Suprapubic skin (tissue), 4 donors: Measurements from ENCODE around the gene CTNNA1. TPM values are rescaled to one million over a fixed set of nuclear protein-coding genes. Genes with fewer than 3 reads are reported as not detected.

ENCODE experiments used
- DNase-seq, 2 donors: peaks; one replicate each; pipeline ENCODE4 v3.0.0-alpha.2; 2019; ENCODE audit warnings: low spot score in 2 of 2
- H3K27ac ChIP-seq: fragments of 200-600 bp; sonication (generic); one replicate; pipeline ENCODE4 v1.5.1; 2019
- H3K27me3 ChIP-seq: fragments of 200-600 bp; sonication (generic); one replicate; pipeline ENCODE4 v1.5.1; 2019
- H3K36me3 ChIP-seq: fragments of 200-600 bp; sonication (generic); one replicate; pipeline ENCODE4 v1.5.1; 2019
- H3K4me1 ChIP-seq: fragments of 200-600 bp; sonication (generic); one replicate; pipeline ENCODE4 v1.5.1; 2019
- H3K4me3 ChIP-seq: fragments of 200-600 bp; sonication (generic); one replicate; pipeline ENCODE4 v1.5.1; 2019; ENCODE audit warnings: mild to moderate bottlenecking
- H3K9me3 ChIP-seq: fragments of 200-600 bp; sonication (generic); one replicate; pipeline ENCODE4 v1.5.1; 2019
- EP300 ChIP-seq: sonication (generic); formaldehyde crosslinking; IDR thresholded peaks from one replicate; pipeline ENCODE4 v1.6.1; 2017; ENCODE audit warnings: antibody characterized with exemption
- POLR2A ChIP-seq, 2 donors: fragments of 450-650 bp; IDR thresholded peaks; one replicate each; pipeline ENCODE4 v1.6.1; 2017; ENCODE audit warnings: antibody characterized with exemption in 2 of 2, mild to moderate bottlenecking in 2 of 2, moderate library complexity in 2 of 2
- POLR2AphosphoS5 ChIP-seq, 3 donors: sonication (generic); formaldehyde crosslinking; IDR thresholded peaks; one replicate each; pipeline ENCODE4 v1.6.1; 2017; ENCODE audit warnings: antibody characterized with exemption in 3 of 3
- WGBS: methylation state at CpG from one replicate; pipeline ENCODE4 v1.1.5; 2018; 5-methylcytosine and 5-hydroxymethylcytosine counted together
- total RNA-seq, 4 donors: library from RNA; depleted of rRNA; stranded (reverse); fragments of >200 nt; gene quantifications; one replicate each; pipeline ENCODE4 v1.1.0, GENCODE V29; 2016
- TF ChIP-seq, protein P1 (sequence below), 2 donors: fragments of 200-600 bp in 1 of 2; fragments of 450-650 bp in 1 of 2; sonication (generic) in 1 of 2; IDR thresholded peaks; one replicate each; pipeline ENCODE4 v1.5.1; 2016 to 2019; ENCODE audit warnings: antibody characterized with exemption in 2 of 2, mild to moderate bottlenecking in 1 of 2, moderate library complexity in 1 of 2

Gene CTNNA1
- total RNA-seq, 4 donors from 2014 or later, result 260 to 332 (median 279) TPM

GRCh38 chr5:138946831-138947560 is 193.8 kb downstream of the CTNNA1 start:
- Histone ChIP-seq H3K36me3 (peaks cover 24% of the 10 kb centered on the region), H3K27ac (no peak overlapping the region), H3K27me3 (no peaks in the 10 kb centered on the region), H3K4me3 (no peak overlapping the region), H3K9me3 (no peaks in the 10 kb centered on the region), H3K4me1 (peaks cover 16% of the 10 kb centered on the region)
- TF ChIP-seq, protein P1, sequence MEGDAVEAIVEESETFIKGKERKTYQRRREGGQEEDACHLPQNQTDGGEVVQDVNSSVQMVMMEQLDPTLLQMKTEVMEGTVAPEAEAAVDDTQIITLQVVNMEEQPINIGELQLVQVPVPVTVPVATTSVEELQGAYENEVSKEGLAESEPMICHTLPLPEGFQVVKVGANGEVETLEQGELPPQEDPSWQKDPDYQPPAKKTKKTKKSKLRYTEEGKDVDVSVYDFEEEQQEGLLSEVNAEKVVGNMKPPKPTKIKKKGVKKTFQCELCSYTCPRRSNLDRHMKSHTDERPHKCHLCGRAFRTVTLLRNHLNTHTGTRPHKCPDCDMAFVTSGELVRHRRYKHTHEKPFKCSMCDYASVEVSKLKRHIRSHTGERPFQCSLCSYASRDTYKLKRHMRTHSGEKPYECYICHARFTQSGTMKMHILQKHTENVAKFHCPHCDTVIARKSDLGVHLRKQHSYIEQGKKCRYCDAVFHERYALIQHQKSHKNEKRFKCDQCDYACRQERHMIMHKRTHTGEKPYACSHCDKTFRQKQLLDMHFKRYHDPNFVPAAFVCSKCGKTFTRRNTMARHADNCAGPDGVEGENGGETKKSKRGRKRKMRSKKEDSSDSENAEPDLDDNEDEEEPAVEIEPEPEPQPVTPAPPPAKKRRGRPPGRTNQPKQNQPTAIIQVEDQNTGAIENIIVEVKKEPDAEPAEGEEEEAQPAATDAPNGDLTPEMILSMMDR (IDR thresholded peaks at IDR 0.05), result no peak
- TF ChIP-seq POLR2A (IDR thresholded peaks at IDR 0.05) (no peak), EP300 (no peak), POLR2AphosphoS5 (IDR thresholded peaks at IDR 0.05) (no peak)
- DNase-seq, result peak in 1 of 2 donors; percentile 57
- 93% methylated on average over 3 of the region's 20 CpGs for WGBS

DNA sequence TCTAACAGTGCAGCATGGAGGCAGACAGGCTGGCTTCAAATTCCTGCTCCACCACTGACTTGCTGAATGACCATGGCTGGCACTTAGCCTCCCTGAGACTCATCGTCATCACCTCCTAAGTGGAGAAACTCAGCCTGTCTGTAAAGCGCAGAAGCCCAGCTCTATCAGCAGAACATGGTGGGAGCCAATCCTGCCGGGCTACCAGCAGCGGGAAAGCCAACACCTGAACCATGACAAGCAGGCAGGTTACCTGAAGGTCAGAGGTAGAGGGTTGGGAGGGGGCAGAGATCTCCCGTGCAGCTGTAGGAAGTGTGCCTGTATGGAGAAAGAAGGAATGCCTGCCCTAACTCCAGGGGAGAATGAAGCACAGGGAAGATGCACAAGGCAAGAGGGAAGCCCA is 194.6 kb downstream of the CTNNA1 start:
- TF ChIP-seq POLR2AphosphoS5 (IDR thresholded peaks at IDR 0.05) (no peak), EP300 (no peak), POLR2A (IDR thresholded peaks at IDR 0.05) (no peak)
- TF ChIP-seq, protein P1 (IDR thresholded peaks at IDR 0.05), result no peak
- no peak overlapping the region for H3K4me3 ChIP-seq
- H3K9me3 ChIP-seq, result no peaks in the 10 kb centered on the region
- H3K36me3 ChIP-seq, result peaks cover 24% of the 10 kb centered on the region
- no peaks in the 10 kb centered on the region for H3K27me3 ChIP-seq
- WGBS, result 93% methylated on average over 5 of the region's 5 CpGs
- H3K4me1 ChIP-seq, result peaks cover 24% of the 10 kb centered on the region
- DNase-seq, result no peak
- no peak overlapping the region for H3K27ac ChIP-seq

DNA sequence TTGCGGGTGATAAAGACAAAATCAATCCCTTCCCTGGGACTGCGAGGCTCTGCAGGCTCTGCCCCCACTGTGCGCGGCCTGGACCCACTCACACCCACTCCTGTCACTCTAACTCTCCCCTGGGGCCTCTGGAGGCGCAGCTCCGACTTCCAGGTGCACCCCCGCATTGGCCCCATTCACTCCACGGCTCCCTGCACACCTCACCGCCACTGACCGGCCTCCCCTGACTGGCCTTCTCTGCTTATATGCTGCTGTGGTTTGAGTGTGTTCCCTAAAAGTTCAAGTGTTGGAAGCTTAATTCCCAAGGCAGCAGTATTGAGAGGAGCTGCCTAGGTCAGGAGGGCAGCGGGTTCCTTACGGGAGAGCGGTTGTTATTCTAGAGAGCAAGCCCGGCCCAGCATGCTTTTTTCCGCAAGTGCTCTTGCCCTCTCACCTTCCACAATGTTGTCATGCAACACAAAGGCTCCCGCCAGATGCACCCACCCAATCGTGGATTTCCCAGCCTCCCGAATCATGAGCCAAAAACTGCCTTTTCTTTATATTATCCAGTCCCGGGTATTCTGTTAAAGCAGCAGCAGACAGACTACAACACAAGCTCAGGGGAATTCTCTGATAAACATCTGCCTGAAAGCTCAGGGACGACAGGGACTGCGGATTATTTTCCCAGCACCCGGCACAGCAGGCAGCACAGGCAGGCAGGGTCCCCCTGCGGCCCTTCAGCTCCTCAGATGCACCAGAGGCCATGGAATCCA is 195.4 kb downstream of the CTNNA1 start:
- WGBS, result 82% methylated on average over 23 of the region's 23 CpGs
- peaks cover 23% of the 10 kb centered on the region for H3K36me3 ChIP-seq
- TF ChIP-seq EP300, result no peak
- TF ChIP-seq POLR2A (IDR thresholded peaks at IDR 0.05), result no peak
- no peak for TF ChIP-seq POLR2AphosphoS5 (IDR thresholded peaks at IDR 0.05)
- TF ChIP-seq, protein P1 (IDR thresholded peaks at IDR 0.05), result no peak
- no peak for DNase-seq
- no peak overlapping the region for H3K4me3 ChIP-seq
- peaks cover 33% of the 10 kb centered on the region for H3K4me1 ChIP-seq
- no peaks in the 10 kb centered on the region for H3K9me3 ChIP-seq
- H3K27ac ChIP-seq, result no peak overlapping the region
- H3K27me3 ChIP-seq, result no peaks in the 10 kb centered on the region

DNA sequence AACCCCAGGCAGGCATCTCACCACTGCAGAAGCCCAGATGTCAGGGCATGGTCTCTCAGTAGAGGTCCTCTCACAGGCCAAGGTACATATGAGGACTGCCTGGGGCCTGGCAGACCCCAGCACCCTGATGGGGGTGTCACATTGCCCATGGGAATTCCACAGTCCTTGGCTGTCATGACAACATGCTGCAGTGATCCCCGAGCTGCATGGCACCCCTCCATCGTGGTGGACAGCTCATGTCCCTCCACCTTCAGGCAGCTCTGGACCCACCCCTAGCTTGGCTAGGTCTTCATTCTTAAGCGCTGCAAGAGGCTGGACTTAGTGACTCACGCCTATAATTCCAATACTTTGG is 196.0 kb downstream of the CTNNA1 start:
- peaks cover 21% of the 10 kb centered on the region for H3K36me3 ChIP-seq
- H3K27ac ChIP-seq, result no peak overlapping the region
- 88% methylated on average over 4 of the region's 4 CpGs for WGBS
- no peak for TF ChIP-seq POLR2AphosphoS5 (IDR thresholded peaks at IDR 0.05)
- TF ChIP-seq POLR2A (IDR thresholded peaks at IDR 0.05), result no peak
- TF ChIP-seq, protein P1 (IDR thresholded peaks at IDR 0.05), result no peak
- TF ChIP-seq EP300, result no peak
- no peaks in the 10 kb centered on the region for H3K27me3 ChIP-seq
- no peaks in the 10 kb centered on the region for H3K9me3 ChIP-seq
- H3K4me1 ChIP-seq, result peaks cover 38% of the 10 kb centered on the region
- H3K4me3 ChIP-seq, result no peak overlapping the region
- DNase-seq, result peak in 1 of 2 donors; percentile 37

DNA sequence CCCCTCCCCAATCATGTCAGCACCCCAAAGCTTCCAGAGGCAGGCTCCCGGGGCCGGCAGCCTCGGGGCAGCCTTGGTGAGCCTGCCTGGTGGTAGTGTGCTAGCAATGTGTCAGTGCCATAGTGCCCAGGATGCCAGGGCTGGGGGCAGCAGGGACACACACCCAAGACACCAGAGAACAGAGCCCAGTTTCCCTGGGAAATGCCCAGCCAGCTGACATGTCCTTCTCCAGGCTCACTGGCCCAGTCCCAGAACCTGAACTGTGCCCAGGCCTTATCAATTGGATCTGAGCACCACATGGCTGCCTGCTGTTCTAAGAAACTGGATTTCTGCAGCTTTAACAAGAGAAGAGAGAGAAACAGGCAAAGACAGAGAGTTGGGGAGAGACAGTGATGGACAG is 196.8 kb downstream of the CTNNA1 start:
- DNase-seq, result no peak
- 69% methylated on average over 3 of the region's 3 CpGs for WGBS
- TF ChIP-seq, protein P1 (IDR thresholded peaks at IDR 0.05), result no peak
- TF ChIP-seq POLR2A (IDR thresholded peaks at IDR 0.05), result no peak
- TF ChIP-seq POLR2AphosphoS5 (IDR thresholded peaks at IDR 0.05), result no peak
- no peak for TF ChIP-seq EP300

More for the DNA sequence above, 196.8 kb downstream of the CTNNA1 start:
- Histone ChIP-seq H3K27ac (no peak overlapping the region), H3K4me3 (no peak overlapping the region), H3K4me1 (peaks cover 46% of the 10 kb centered on the region), H3K27me3 (no peaks in the 10 kb centered on the region), H3K9me3 (no peaks in the 10 kb centered on the region), H3K36me3 (peaks cover 21% of the 10 kb centered on the region)
